Measurements from ENCODE around the gene BBLN.

Gene BBLN

GRCh38 chr9:128182893-128183588 is 23.0 kb downstream of the BBLN start:
- TF ChIP-seq, protein P1, sequence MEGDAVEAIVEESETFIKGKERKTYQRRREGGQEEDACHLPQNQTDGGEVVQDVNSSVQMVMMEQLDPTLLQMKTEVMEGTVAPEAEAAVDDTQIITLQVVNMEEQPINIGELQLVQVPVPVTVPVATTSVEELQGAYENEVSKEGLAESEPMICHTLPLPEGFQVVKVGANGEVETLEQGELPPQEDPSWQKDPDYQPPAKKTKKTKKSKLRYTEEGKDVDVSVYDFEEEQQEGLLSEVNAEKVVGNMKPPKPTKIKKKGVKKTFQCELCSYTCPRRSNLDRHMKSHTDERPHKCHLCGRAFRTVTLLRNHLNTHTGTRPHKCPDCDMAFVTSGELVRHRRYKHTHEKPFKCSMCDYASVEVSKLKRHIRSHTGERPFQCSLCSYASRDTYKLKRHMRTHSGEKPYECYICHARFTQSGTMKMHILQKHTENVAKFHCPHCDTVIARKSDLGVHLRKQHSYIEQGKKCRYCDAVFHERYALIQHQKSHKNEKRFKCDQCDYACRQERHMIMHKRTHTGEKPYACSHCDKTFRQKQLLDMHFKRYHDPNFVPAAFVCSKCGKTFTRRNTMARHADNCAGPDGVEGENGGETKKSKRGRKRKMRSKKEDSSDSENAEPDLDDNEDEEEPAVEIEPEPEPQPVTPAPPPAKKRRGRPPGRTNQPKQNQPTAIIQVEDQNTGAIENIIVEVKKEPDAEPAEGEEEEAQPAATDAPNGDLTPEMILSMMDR (IDR thresholded peaks at IDR 0.05; ENCODE audit: borderline replicate concordance, control extremely low read depth, extremely low read depth, insufficient read depth, missing control alignments): no peak
- in situ Hi-C loops (cut with MboI; ENCODE audit: low sequenced_read_pairs, unreplicated experiment): no loop called here

DNA sequence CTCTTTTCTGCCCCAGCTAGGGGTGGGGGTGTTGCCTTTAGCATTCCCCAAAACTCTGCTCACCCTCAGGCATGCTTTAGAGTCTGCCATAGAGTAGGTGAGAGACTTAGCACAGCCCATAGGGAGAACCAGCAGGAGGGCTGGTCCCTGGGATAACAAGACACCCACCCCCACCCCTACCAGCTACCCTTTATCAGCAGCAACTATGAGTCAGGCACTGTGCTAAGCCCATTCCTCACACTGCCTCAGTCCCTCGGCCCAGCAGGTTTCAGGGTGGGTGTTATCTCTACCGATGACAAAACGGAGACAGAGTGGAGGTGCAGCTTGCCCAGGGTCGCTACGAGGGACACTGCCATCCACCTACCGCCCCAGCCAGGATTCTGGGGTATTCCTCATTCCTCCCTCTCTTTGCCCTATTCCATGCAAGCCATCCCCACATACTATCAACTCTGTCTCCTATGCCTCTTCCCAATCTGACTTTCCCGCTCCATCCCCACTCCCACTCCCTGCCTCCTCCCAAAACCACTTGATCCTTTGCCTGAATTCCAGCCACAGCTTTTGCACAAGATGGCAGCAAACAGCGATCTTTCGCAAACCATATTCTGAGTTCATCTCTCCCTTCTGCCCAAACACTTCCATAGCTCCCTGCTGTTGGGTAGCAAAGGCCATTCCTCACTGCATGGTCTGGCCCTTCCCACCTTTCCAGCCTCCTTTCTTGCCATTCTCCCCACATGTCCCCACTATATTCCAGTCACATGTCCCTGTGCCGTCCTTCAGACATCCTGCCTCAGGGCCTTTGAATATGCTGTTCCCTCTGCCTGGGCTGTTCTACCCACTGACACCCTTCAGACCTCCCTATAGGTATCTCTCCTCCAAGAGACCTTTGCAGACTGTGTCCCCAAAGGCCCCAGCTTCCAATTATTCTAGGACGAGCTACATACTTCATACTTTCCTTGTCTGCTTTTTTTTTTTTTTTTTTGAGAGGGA is 26.2 kb downstream of the BBLN start:
- in situ Hi-C loops (cut with MboI; ENCODE audit: low sequenced_read_pairs, unreplicated experiment): no loop called here
- no peak for DNase-seq (ENCODE audit: low spot score)
- TF ChIP-seq, protein P1 (IDR thresholded peaks at IDR 0.05; ENCODE audit: borderline replicate concordance, control extremely low read depth, extremely low read depth, insufficient read depth, missing control alignments): no peak

More at GRCh38 chr9:128182893-128183588, 23.0 kb downstream of the BBLN start:
- no peak for DNase-seq (ENCODE audit: low spot score)

DNA sequence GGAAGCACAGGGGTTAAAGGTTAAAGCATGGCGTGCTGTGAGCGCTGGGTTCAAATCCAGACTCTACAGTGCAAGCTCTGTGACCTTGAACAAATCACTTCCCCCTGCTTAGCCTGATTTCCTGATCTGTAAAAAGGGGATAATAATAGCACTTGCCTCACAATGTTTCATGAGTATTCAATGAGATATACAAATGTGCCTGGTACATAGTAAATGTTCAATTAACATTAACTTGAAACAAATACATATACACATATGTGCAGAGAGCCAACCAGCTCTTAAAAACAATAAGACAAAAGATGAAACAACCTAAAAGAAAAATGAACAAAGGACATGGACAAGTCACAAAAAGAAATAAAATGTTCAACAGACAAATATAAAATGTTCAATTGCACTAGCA is 27.3 kb downstream of the BBLN start:
- in situ Hi-C loops (cut with MboI; ENCODE audit: low sequenced_read_pairs, unreplicated experiment): no loop called here
- DNase-seq (ENCODE audit: low spot score): no peak
- TF ChIP-seq, protein P1 (IDR thresholded peaks at IDR 0.05; ENCODE audit: borderline replicate concordance, control extremely low read depth, extremely low read depth, insufficient read depth, missing control alignments): no peak

DNA sequence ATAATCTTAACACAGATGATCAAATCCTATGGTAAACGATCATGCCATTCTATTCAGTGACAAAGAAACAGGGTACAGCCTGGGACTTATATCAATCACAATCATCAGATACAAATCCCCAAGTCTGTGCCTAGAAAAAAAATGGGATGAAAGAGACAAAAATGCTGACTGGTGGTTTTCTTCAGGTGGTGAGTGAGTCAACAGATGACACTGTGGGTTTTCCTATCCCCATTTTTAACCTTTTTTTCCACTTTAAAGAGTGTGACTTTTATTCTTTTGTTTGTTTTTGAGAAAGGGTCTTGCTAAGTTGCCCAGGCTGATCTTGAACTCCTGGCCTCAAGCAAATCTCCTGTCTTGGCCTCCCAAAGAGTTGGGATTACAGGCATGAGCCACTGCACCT is 28.1 kb downstream of the BBLN start:
- no peak for DNase-seq (ENCODE audit: low spot score)
- TF ChIP-seq, protein P1 (IDR thresholded peaks at IDR 0.05; ENCODE audit: borderline replicate concordance, control extremely low read depth, extremely low read depth, insufficient read depth, missing control alignments): no peak
- in situ Hi-C loops (cut with MboI; ENCODE audit: low sequenced_read_pairs, unreplicated experiment): no loop called here

- TF ChIP-seq, protein P1 (IDR thresholded peaks at IDR 0.05; ENCODE audit: borderline replicate concordance, control extremely low read depth, extremely low read depth, insufficient read depth, missing control alignments): no peak
- in situ Hi-C loops (cut with MboI; ENCODE audit: low sequenced_read_pairs, unreplicated experiment): no loop called here
- DNase-seq (ENCODE audit: low spot score): no peak
Measured at GRCh38 chr9:128190013-128190412, 29.9 kb downstream of the BBLN start.

- DNase-seq (ENCODE audit: low spot score): no peak
- in situ Hi-C loops (cut with MboI; ENCODE audit: low sequenced_read_pairs, unreplicated experiment): no loop called here
- TF ChIP-seq, protein P1 (IDR thresholded peaks at IDR 0.05; ENCODE audit: borderline replicate concordance, control extremely low read depth, extremely low read depth, insufficient read depth, missing control alignments): no peak
Measured at GRCh38 chr9:128190516-128191405, 30.7 kb downstream of the BBLN start.

Measured in GM13976 (cell line).